Activated CD4-positive, alpha-beta T cell treated with anti-CD3 and anti-CD28 coated beads, Interleukin-2, amount 10 ng/mL, durations not matched to agents 7 days and 5 days (primary cell): ENCODE measurements around the gene UNC93A. TPM values are rescaled to one million over a fixed set of nuclear protein-coding genes. Genes with fewer than 3 reads are reported as not detected.

Experiments
- CTCF ChIA-PET: fragments of 350-600 bp; sonication (Branson Sonifier 250); formaldehyde crosslinking; loops from one replicate; lab custom pipeline; 2021; ENCODE audit warnings: antibody characterized with exemption; lab: Charles Lee
- POLR2A ChIA-PET: fragments of 350-600 bp; sonication (Branson Sonifier 250); formaldehyde crosslinking; loops from one replicate; lab custom pipeline; 2021; ENCODE audit warnings: antibody characterized with exemption; lab: Charles Lee
- DNase-seq: peaks from one replicate; pipeline ENCODE4 v3.0.0-alpha.2; 2020
- H3K27ac Mint-ChIP-seq: one replicate; pipeline ENCODE4 v1.8.0; 2021; ENCODE audit warnings: mild to moderate bottlenecking, moderate library complexity, mixed read lengths
- H3K27me3 Mint-ChIP-seq: one replicate; pipeline ENCODE4 v1.8.0; 2021; ENCODE audit warnings: mixed read lengths
- H3K36me3 Mint-ChIP-seq: one replicate; pipeline ENCODE4 v1.8.0; 2021; ENCODE audit warnings: low read depth, mixed read lengths
- H3K4me1 Mint-ChIP-seq: one replicate; pipeline ENCODE4 v1.8.0; 2021; ENCODE audit warnings: mixed read lengths
- H3K4me3 Mint-ChIP-seq: one replicate; pipeline ENCODE4 v1.8.0; 2021; ENCODE audit warnings: mild to moderate bottlenecking, moderate library complexity, mixed read lengths
- H3K9me3 Mint-ChIP-seq: one replicate; pipeline ENCODE4 v1.8.0; 2021; ENCODE audit warnings: mixed read lengths
- total RNA-seq, 2 experiments: library from RNA; stranded (reverse); gene quantifications; one replicate each; pipeline ENCODE4 v1.2.3, GENCODE V29; 2021

Gene UNC93A
- total RNA-seq, 2 experiments from 2014 or later: not detected

- Mint-ChIP-seq H3K4me3 (no peak overlapping the region), H3K36me3 (no peaks in the 10 kb centered on the region), H3K27ac (no peak overlapping the region), H3K4me1 (no peaks in the 10 kb centered on the region), H3K27me3 (peaks cover 8% of the 10 kb centered on the region), H3K9me3 (no peaks in the 10 kb centered on the region)
- ChIA-PET POLR2A (no interaction called here), CTCF (no interaction called here)
- DNase-seq: no peak
Observed at GRCh38 chr6:167292301-167293087, 1.4 kb downstream of the UNC93A start.

GRCh38 chr6:167293088-167293589 is 2.0 kb downstream of the UNC93A start:
- H3K27ac Mint-ChIP-seq: no peak overlapping the region
- ChIA-PET POLR2A (no interaction called here), CTCF (no interaction called here)
- DNase-seq: no peak
- H3K4me3 Mint-ChIP-seq: no peak overlapping the region
- H3K4me1 Mint-ChIP-seq: no peaks in the 10 kb centered on the region
- no peaks in the 10 kb centered on the region for H3K9me3 Mint-ChIP-seq
- no peaks in the 10 kb centered on the region for H3K36me3 Mint-ChIP-seq
- H3K27me3 Mint-ChIP-seq: peaks cover 12% of the 10 kb centered on the region

GRCh38 chr6:167293590-167294091 is 2.5 kb downstream of the UNC93A start:
- Mint-ChIP-seq H3K27ac (no peak overlapping the region), H3K4me1 (no peaks in the 10 kb centered on the region), H3K27me3 (peaks cover 12% of the 10 kb centered on the region), H3K9me3 (no peaks in the 10 kb centered on the region), H3K4me3 (no peak overlapping the region), H3K36me3 (no peaks in the 10 kb centered on the region)
- no peak for DNase-seq
- POLR2A ChIA-PET: no interaction called here
- CTCF ChIA-PET: no interaction called here

GRCh38 chr6:167294241-167294640 is 3.1 kb downstream of the UNC93A start:
- DNase-seq: no peak
- Mint-ChIP-seq H3K27ac (no peak overlapping the region), H3K4me1 (no peaks in the 10 kb centered on the region), H3K36me3 (no peaks in the 10 kb centered on the region), H3K4me3 (no peak overlapping the region), H3K9me3 (no peaks in the 10 kb centered on the region), H3K27me3 (peaks cover 10% of the 10 kb centered on the region)
- ChIA-PET CTCF (no interaction called here), POLR2A (no interaction called here)

- Mint-ChIP-seq H3K27ac (no peak overlapping the region), H3K4me3 (no peak overlapping the region), H3K27me3 (peaks cover 9% of the 10 kb centered on the region), H3K36me3 (no peaks in the 10 kb centered on the region), H3K9me3 (no peaks in the 10 kb centered on the region), H3K4me1 (no peaks in the 10 kb centered on the region)
- no peak for DNase-seq
- CTCF ChIA-PET: no interaction called here
- POLR2A ChIA-PET: no interaction called here
Observed at GRCh38 chr6:167294651-167295494, 3.8 kb downstream of the UNC93A start.

- H3K9me3 Mint-ChIP-seq: no peaks in the 10 kb centered on the region
- ChIA-PET CTCF (no interaction called here), POLR2A (no interaction called here)
- peaks cover 6% of the 10 kb centered on the region for H3K27me3 Mint-ChIP-seq
- H3K4me3 Mint-ChIP-seq: no peak overlapping the region
- H3K27ac Mint-ChIP-seq: no peak overlapping the region
- no peak for DNase-seq
- H3K4me1 Mint-ChIP-seq: no peaks in the 10 kb centered on the region
- no peaks in the 10 kb centered on the region for H3K36me3 Mint-ChIP-seq
Observed at GRCh38 chr6:167295495-167296292, 4.6 kb downstream of the UNC93A start.

- no peaks in the 10 kb centered on the region for H3K4me1 Mint-ChIP-seq
- H3K27me3 Mint-ChIP-seq: peaks cover 3% of the 10 kb centered on the region
- no peak overlapping the region for H3K4me3 Mint-ChIP-seq
- POLR2A ChIA-PET: no interaction called here
- H3K9me3 Mint-ChIP-seq: no peaks in the 10 kb centered on the region
- CTCF ChIA-PET: no interaction called here
- no peaks in the 10 kb centered on the region for H3K36me3 Mint-ChIP-seq
- DNase-seq: no peak
- H3K27ac Mint-ChIP-seq: no peak overlapping the region
Observed at GRCh38 chr6:167296293-167296690, 5.2 kb downstream of the UNC93A start.

- Mint-ChIP-seq H3K4me1 (no peaks in the 10 kb centered on the region), H3K9me3 (no peaks in the 10 kb centered on the region), H3K27ac (no peak overlapping the region), H3K36me3 (no peaks in the 10 kb centered on the region), H3K27me3 (peaks cover 3% of the 10 kb centered on the region), H3K4me3 (no peak overlapping the region)
- ChIA-PET CTCF (no interaction called here), POLR2A (no interaction called here)
- DNase-seq: no peak
Observed at GRCh38 chr6:167296902-167297301, 5.8 kb downstream of the UNC93A start.

GRCh38 chr6:167298127-167298526 is 7.0 kb downstream of the UNC93A start:
- H3K4me3 Mint-ChIP-seq: no peak overlapping the region
- H3K36me3 Mint-ChIP-seq: no peaks in the 10 kb centered on the region
- H3K27me3 Mint-ChIP-seq: peaks cover 5% of the 10 kb centered on the region
- no peaks in the 10 kb centered on the region for H3K4me1 Mint-ChIP-seq
- CTCF ChIA-PET: no interaction called here
- DNase-seq: no peak
- no peak overlapping the region for H3K27ac Mint-ChIP-seq
- no peaks in the 10 kb centered on the region for H3K9me3 Mint-ChIP-seq
- POLR2A ChIA-PET: no interaction called here

- H3K27ac Mint-ChIP-seq: no peak overlapping the region
- CTCF ChIA-PET: interaction anchor here (0.7 to 1.4 kb wide), 2 partner anchors 24 to 41 kb away, joined by 3 read pairs; no protein-coding TSS in a partner anchor
Observed at GRCh38 chr6:167299641-167300308, 8.7 kb downstream of the UNC93A start.

GRCh38 chr6:167300902-167301777 is 10.0 kb downstream of the UNC93A start:
- Mint-ChIP-seq H3K9me3 (no peaks in the 10 kb centered on the region), H3K4me1 (no peaks in the 10 kb centered on the region), H3K27me3 (peaks cover 5% of the 10 kb centered on the region), H3K4me3 (no peak overlapping the region), H3K36me3 (no peaks in the 10 kb centered on the region), H3K27ac (no peak overlapping the region)
- no peak for DNase-seq
- ChIA-PET POLR2A (no interaction called here), CTCF (interaction anchor here (1.4 kb wide), 1 partner anchor 26 kb away, joined by 3 read pairs; no protein-coding TSS in a partner anchor)

More at GRCh38 chr6:167299641-167300308, 8.7 kb downstream of the UNC93A start:
- Mint-ChIP-seq H3K4me3 (no peak overlapping the region), H3K4me1 (no peaks in the 10 kb centered on the region), H3K27me3 (peaks cover 5% of the 10 kb centered on the region), H3K9me3 (no peaks in the 10 kb centered on the region), H3K36me3 (no peaks in the 10 kb centered on the region)
- DNase-seq: no peak
- POLR2A ChIA-PET: no interaction called here
